ENCODE measurements around the gene IQSEC1.

IQSEC1 gene

GRCh38 chr3:13073326-13074005 lies at the start of gene IQSEC1:
TSS of gene IQSEC1 (minus strand) at chr3:13073429. CDS start at chr3:13073014, 415 bp downstream.
- peak; percentile 62 for DNase-seq

- DNase-seq, result no peak
Observed at GRCh38 chr3:13122081-13123012, 49.1 kb upstream of the IQSEC1 start.

- no peak for DNase-seq
Observed at GRCh38 chr3:13121553-13122001, 48.3 kb upstream of the IQSEC1 start.

DNA sequence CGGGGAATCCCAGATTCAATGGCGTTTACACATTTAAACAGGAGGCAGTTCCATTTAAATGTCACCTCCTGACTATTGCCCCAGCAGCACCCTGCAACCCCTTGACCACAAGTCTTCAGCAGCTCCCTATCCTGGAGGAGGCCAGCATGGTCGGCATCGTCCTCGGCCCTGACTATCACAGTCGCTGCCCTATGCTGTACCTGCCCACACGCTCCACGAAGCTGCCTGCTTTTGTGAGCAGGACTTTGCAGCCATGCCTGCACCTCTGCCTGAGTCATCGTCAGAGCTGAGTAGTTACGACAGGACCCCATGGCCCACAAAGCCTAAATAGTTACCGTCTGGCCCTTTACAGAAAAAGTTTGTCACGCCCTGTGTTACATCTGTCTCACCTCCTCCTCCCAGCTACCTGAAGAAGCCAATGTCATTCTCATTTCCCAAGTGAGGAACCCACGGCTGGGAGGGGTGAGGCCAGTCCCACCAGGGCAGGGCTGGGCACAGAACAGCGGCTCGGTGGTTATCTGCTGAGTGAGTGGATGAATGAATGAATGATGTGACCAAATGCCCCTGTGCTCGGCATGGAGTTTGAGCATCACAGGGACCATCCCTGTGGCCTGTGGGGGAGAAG lies 47.8 kb upstream of the IQSEC1 start:
- no peak for DNase-seq

DNA sequence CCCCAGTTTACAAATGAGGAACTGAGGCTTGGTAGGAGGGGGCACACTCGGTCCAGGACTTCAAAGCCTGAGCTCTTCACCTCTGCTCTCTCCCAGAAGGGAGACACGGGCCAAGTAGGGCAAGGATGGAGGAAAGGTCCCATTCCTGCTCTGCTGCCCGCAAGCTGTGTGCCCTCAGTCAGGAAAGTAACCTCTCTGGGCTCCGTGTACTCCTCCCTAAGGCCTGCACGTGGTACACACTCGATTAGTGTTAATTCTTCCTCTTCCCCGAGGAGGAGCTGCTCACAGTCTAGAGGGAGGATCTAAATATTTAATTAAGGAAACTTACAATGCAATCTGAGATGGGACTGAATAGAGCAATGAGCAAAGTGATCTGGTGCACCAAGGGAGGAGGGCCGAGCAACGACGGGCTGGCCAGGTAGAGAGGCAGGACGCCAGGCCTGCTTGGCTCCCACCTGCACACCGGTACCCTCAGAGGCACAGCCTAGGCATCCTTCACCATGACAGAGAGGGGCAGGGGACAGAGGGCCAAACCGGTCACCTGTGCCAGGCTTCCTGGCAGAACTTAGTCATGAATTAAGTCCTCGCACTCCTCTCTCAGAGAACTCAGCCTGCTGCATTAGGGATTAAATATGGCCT lies 47.2 kb upstream of the IQSEC1 start:
- DNase-seq, result no peak

GRCh38 chr3:13119471-13120220 lies 46.4 kb upstream of the IQSEC1 start:
- DNase-seq, result no peak

- no peak for DNase-seq
Observed at GRCh38 chr3:13116426-13116825, 43.2 kb upstream of the IQSEC1 start.

DNA sequence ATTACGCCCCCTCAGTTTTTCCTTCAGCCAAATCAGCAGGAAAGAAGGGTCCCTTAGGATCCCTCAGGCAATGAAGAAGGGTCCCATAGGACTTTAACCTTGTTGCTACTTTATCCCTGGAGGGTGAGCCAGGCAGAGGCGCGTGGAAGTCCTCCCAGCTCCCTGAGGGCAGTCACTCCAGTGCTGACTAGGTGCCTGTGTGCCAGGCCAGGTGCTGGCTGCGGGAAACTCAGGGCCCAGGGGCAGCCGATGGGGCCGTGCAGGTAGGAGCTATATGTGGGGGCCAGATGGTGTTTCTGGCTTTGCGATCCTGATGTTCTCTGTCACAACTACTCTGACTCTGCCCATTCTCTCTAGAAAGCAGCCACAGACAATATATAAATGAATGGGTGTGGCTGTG lies 42.8 kb upstream of the IQSEC1 start:
- DNase-seq, result no peak

DNA sequence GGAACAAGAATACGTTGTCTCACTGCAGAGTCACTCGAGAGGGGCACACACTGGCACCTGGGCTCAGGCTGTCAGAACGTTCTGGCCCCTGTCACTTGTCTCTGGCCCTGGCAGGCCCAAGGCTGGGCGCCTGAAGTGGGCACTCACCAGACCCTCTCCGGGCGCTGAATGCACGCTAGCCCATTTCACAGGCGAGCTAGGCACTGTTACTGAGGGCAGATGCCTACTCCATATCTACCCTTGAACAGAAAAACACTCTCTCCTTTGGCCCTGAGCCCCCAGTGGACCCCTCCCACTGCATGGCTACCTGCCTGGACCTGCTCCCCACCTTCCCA lies 42.3 kb upstream of the IQSEC1 start:
- no peak for DNase-seq

GRCh38 chr3:13114811-13115575 lies 41.8 kb upstream of the IQSEC1 start:
- DNase-seq, result no peak

DNA sequence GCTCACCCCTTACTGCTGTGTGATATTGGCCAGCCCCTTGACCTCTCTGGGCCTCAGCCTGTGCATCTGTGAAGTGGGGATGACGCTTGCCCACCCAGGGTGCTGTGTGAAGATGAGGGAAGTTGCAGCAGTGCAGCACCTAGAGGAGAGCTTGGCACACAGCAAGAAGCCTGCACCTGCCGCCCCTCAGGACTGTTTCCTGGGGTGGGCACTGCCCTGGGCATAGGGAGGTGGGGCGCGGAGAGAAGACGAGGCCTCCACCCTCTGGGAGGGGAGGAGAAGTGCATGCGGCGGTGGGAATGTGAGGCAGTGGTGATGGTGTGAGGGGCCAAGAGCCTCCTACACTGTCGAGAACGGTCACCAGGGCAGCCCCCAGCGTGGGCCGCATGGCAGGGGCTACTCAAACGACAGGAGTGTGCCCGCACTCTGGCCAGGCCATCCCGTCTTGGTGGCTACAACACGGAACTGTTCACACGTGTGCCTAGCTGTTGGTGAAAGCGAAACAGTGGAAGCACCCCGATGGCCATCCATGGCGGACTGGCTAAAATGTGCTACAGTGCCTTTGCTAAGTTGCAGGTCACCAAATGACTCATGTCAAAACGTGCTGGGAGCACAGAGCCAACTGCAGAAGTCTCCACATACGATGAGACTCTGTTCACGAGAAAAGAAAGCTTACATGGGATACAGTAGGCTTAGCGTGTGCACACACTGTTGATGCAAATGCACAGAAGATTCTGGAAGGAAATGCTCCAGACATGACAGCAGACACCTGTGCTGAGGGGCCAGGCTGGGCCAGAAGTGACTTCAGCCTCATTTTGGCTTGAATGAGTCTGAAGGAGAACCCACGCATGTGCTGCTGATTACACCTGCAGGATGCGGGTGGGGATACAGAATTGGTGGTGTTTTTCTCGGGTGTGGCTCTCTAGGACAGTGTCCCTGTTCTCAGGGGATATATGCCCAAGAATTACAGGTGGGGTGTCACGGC lies 40.4 kb upstream of the IQSEC1 start:
- no peak for DNase-seq

- no peak for DNase-seq
Observed at GRCh38 chr3:13112521-13113345, 39.5 kb upstream of the IQSEC1 start.

DNA sequence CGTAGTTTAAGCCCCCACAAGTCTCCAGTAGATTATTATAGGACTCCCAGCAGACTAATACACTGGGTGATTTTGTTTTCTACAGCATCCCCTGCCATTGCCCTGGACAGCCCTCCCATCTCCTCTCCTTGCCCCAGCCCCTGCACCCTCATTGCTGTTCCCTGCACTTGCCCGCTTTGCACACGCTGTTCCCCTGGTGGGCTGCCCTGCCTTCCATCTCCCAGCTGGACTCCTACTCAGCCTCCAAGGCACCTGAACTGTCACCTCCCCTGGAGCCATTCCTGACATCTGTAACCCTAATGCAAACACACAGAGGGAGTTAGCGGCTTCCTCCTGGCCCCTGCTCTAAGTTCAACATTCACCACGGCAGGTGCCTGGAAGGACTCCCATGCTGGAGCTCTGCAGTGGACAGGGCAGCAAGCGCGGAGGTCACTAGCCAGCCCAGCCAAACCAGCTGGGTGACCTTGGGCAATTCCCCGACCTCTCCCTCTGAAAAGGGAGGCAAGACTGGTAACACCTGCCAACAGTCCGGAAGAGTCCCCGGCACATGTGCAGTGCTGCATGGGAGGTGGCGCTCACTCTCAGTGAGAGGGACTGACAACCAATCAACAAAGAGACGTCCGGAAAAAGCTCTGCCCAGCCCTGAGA lies 38.8 kb upstream of the IQSEC1 start:
- no peak for DNase-seq

DNA sequence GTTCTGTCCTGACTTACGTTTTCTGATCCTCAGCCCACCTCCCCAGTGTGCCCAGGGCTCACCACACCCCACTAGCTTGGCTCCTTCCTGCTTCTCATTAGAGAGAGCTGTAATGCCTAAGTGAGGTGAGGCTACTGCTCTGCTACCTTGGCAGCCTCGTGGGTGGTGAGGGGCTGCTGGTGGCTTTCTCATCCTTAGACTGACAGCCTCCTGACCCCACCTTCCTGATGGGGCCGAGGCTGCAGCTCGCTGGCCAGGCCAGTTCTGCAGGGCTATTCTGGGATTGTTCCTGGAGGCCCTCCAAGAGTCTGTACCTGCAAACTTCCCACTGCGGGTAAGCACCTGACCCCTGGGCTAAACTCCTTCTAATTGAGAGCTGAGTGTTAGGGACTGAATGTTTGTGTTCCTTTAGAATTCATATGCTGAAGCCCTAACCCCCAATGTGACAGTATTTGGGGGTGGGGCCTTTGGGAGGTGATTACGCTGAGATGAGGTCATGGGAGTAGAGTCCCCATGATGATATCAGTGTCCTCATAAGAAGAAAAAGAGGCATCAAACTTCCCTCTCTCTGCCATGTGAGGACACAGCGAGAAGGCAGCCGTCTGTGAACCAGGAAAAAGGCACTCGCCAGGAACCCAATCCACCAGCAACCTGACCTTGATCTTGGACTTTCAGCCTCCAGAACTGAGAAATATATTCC lies 38.1 kb upstream of the IQSEC1 start:
- no peak for DNase-seq

DNA sequence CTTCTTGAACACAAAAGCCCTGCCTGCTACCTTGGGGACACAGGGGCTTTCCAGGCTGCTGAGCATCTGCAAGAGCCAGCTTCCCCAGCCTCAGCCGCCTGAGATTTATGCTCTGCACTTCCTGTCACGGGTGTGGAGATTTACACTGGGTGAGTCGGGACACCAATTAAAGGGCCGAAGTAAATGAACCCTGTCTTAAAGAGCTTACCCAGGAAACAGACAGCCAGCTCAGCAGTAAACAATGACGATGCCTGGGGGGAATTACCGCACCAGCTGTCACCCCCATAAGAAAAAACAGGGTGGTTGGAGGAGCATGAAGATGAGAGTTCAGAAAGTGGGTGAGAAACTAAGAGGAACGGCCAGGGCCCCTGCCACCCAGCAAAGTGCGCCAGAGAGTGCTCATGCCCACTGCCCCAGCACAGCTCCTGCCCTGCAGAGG lies 37.5 kb upstream of the IQSEC1 start:
- no peak for DNase-seq

DNA sequence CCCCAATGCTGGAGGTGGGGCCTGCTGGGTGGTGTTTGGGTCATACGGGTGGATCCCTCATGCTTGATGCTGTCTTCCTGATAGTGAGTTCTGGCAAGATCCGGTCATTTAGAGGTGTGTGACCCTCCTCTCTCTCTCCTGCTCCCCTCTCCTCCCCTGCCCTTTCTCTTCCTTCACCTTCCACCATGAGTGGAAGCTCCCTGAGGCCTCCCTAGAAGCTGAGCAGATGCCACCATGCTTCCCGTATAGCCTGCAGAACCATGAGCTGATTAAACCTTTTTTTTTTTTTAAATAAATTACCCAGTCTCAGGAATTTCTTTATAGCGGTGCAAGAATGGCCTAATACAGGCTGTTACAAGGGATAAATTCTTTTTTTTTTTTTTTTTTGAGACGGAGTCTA lies 36.3 kb upstream of the IQSEC1 start:
- DNase-seq, result no peak

- no peak for DNase-seq
Observed at GRCh38 chr3:13108861-13109260, 35.6 kb upstream of the IQSEC1 start.

DNA sequence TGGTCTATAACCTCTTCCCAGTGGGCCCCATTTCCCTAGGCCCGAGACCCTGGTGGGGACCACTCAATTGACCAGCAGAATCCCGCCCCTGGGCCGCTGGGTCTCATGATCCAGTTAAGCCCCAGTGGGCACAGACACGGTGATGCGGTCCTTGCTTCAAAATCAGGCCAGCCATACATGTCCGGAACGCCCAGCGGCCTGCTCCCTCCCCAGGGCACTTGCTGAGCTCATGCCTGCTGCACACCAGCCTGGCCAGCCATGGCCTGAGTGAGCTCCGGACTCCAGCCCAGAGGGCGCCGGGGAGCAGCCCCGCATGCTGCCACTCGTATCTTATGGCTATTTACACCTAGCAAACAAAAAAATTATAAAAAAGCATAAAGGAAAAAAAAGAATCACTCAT lies 34.4 kb upstream of the IQSEC1 start:
- no peak for DNase-seq
